ENCODE measurements around the gene TMUB1.

The TMUB1 gene

GRCh38 chr7:151035026-151035717 is 48.1 kb downstream of the TMUB1 start:
- Histone ChIP-seq H3K27ac (ENCODE audit: low read length) (no peak overlapping the region), H4K20me1 (ENCODE audit: insufficient read depth, low read length) (0 out of 2 replicates have a peak, but pooled peaks cover 11% of the 10 kb centered on the region), H3K36me3 (ENCODE audit: insufficient read depth, low read length) (peaks cover 56% of the 10 kb centered on the region), H3K27me3 (ENCODE audit: insufficient read depth, low read length, poor library complexity) (no peaks in the 10 kb centered on the region), H3K9ac (ENCODE audit: low read depth, low read length) (no peak overlapping the region), H3K9me3 (ENCODE audit: insufficient read depth, low read length, severe bottlenecking) (no peaks in the 10 kb centered on the region), H3K4me3 (ENCODE audit: low read depth in 1 of 2, low read length in 2 of 2) (no peak overlapping the region), H3K79me2 (ENCODE audit: insufficient read depth, low read length) (peaks cover 9% of the 10 kb centered on the region; the same call in 1 of the 2 replicates), H2AFZ (ENCODE audit: low read depth, low read length) (no peak overlapping the region), H3K4me1 (ENCODE audit: insufficient read depth, low read length) (peaks cover under 1% of the 10 kb centered on the region; the same call in 1 of the 2 replicates), H3K4me2 (ENCODE audit: insufficient read depth, low read length) (no peak overlapping the region)
- DNase-seq (no peak), ATAC-seq (ENCODE audit: insufficient read depth, low read depth) (no peak)
- no peak for TF ChIP-seq CTCF (IDR thresholded peaks at IDR 0.05; ENCODE audit: borderline replicate concordance, extremely low read depth, low read length, poor library complexity, severe bottlenecking)
- no peak for TF ChIP-seq EZH2 (IDR thresholded peaks at IDR 0.05; ENCODE audit: borderline replicate concordance, low read depth, low read length, severe bottlenecking)

GRCh38 chr7:151034312-151035025 is 48.8 kb downstream of the TMUB1 start:
- Histone ChIP-seq H4K20me1 (ENCODE audit: insufficient read depth, low read length) (0 out of 2 replicates have a peak, but pooled peaks cover 11% of the 10 kb centered on the region), H3K27me3 (ENCODE audit: insufficient read depth, low read length, poor library complexity) (no peaks in the 10 kb centered on the region), H3K36me3 (ENCODE audit: insufficient read depth, low read length) (peaks cover 56% of the 10 kb centered on the region)

GRCh38 chr7:151033864-151034249 is 49.4 kb downstream of the TMUB1 start:
- DNase-seq (no peak), ATAC-seq (ENCODE audit: insufficient read depth, low read depth) (no peak)
- no peak overlapping the region for H3K4me2 ChIP-seq (ENCODE audit: insufficient read depth, low read length)
- H3K4me1 ChIP-seq (ENCODE audit: insufficient read depth, low read length) = peaks cover 14% of the 10 kb centered on the region
- H3K36me3 ChIP-seq (ENCODE audit: insufficient read depth, low read length) = peaks cover 56% of the 10 kb centered on the region
- no peak overlapping the region for H2AFZ ChIP-seq (ENCODE audit: low read depth, low read length)
- no peak overlapping the region for H3K4me3 ChIP-seq (ENCODE audit: low read depth in 1 of 2, low read length in 2 of 2)
- peaks cover 21% of the 10 kb centered on the region for H3K79me2 ChIP-seq (ENCODE audit: insufficient read depth, low read length)
- no peak overlapping the region for H3K9ac ChIP-seq (ENCODE audit: low read depth, low read length)
- no peaks in the 10 kb centered on the region for H3K27me3 ChIP-seq (ENCODE audit: insufficient read depth, low read length, poor library complexity)
- no peak overlapping the region for H3K27ac ChIP-seq (ENCODE audit: low read length)
- TF ChIP-seq CTCF (IDR thresholded peaks at IDR 0.05; ENCODE audit: borderline replicate concordance, extremely low read depth, low read length, poor library complexity, severe bottlenecking) (no peak), EZH2 (IDR thresholded peaks at IDR 0.05; ENCODE audit: borderline replicate concordance, low read depth, low read length, severe bottlenecking) (no peak)
- 0 out of 2 replicates have a peak, but pooled peaks cover 11% of the 10 kb centered on the region for H4K20me1 ChIP-seq (ENCODE audit: insufficient read depth, low read length)
- no peaks in the 10 kb centered on the region for H3K9me3 ChIP-seq (ENCODE audit: insufficient read depth, low read length, severe bottlenecking)

More at GRCh38 chr7:151034312-151035025, 48.8 kb downstream of the TMUB1 start:
- peaks cover 15% of the 10 kb centered on the region for H3K79me2 ChIP-seq (ENCODE audit: insufficient read depth, low read length)
- peaks cover 8% of the 10 kb centered on the region for H3K4me1 ChIP-seq (ENCODE audit: insufficient read depth, low read length)
- ATAC-seq (ENCODE audit: insufficient read depth, low read depth) = no peak
- no peak for DNase-seq
- no peak for TF ChIP-seq CTCF (IDR thresholded peaks at IDR 0.05; ENCODE audit: borderline replicate concordance, extremely low read depth, low read length, poor library complexity, severe bottlenecking)
- no peak for TF ChIP-seq EZH2 (IDR thresholded peaks at IDR 0.05; ENCODE audit: borderline replicate concordance, low read depth, low read length, severe bottlenecking)
- no peak overlapping the region for H3K27ac ChIP-seq (ENCODE audit: low read length)
- H3K4me3 ChIP-seq (ENCODE audit: low read depth in 1 of 2, low read length in 2 of 2) = no peak overlapping the region
- no peaks in the 10 kb centered on the region for H3K9me3 ChIP-seq (ENCODE audit: insufficient read depth, low read length, severe bottlenecking)
- H3K9ac ChIP-seq (ENCODE audit: low read depth, low read length) = no peak overlapping the region
- no peak overlapping the region for H3K4me2 ChIP-seq (ENCODE audit: insufficient read depth, low read length)
- H2AFZ ChIP-seq (ENCODE audit: low read depth, low read length) = no peak overlapping the region

Data from DND-41 (cell line).